Lower leg skin (tissue), 3 donors: ENCODE results near the gene KAT6B.

ENCODE experiments used
- CTCF ChIP-seq, 3 donors: fragments of 450-650 bp; IDR thresholded peaks; one replicate each; pipeline ENCODE4 v1.5.1; 2016; ENCODE audit warnings: antibody characterized with exemption in 3 of 3, mild to moderate bottlenecking in 3 of 3, moderate library complexity in 2 of 3
- POLR2A ChIP-seq, 2 donors: fragments of 450-650 bp; IDR thresholded peaks; one replicate each; pipeline ENCODE4 v1.6.1; 2016 to 2017; ENCODE audit warnings: antibody characterized with exemption in 2 of 2, mild to moderate bottlenecking in 1 of 2, moderate library complexity in 1 of 2

GRCh38 chr10:74991435-74991834 lies 165.0 kb downstream of the KAT6B start:
- TF ChIP-seq POLR2A (IDR thresholded peaks at IDR 0.05): no peak
- no peak for TF ChIP-seq CTCF (IDR thresholded peaks at IDR 0.05)
